C4-2B (cell line): ENCODE measurements around the gene TCERG1L.

Experiments used
- H3K27ac ChIP-seq: fragments of 450-650 bp; 2 replicates; pipeline ENCODE4 v1.5.1; 2017
- CTCF ChIP-seq: fragments of 450-650 bp; conservative IDR thresholded peaks from 2 replicates; pipeline ENCODE4 v1.5.1; 2017; ENCODE audit warnings: mild to moderate bottlenecking
- ZFX ChIP-seq: fragments of 450-650 bp; IDR thresholded peaks from 2 replicates; pipeline ENCODE4 v1.6.1; 2017

The TCERG1L gene

GRCh38 chr10:131114846-131115245 is 196.7 kb downstream of the TCERG1L start:
- TF ChIP-seq ZFX (no peak), CTCF (no peak)
- H3K27ac ChIP-seq = peak overlapping the region; percentile 45

- peak overlapping the region; percentile 61 for H3K27ac ChIP-seq
- TF ChIP-seq ZFX = no peak
These were observed 197.7 kb downstream of the TCERG1L start for GRCh38 chr10:131113709-131114291.

- TF ChIP-seq ZFX (no peak), CTCF (no peak)
These were observed 198.4 kb downstream of the TCERG1L start for GRCh38 chr10:131113165-131113564.

GRCh38 chr10:131112691-131113090 is 198.8 kb downstream of the TCERG1L start:
- TF ChIP-seq ZFX = no peak
- no peak overlapping the region; the same call in 1 of the 2 replicates for H3K27ac ChIP-seq

More at GRCh38 chr10:131113165-131113564, 198.4 kb downstream of the TCERG1L start:
- H3K27ac ChIP-seq = peak overlapping the region; percentile 61

GRCh38 chr10:131111471-131112080 is 199.9 kb downstream of the TCERG1L start:
- H3K27ac ChIP-seq = no peak overlapping the region; the same call in 1 of the 2 replicates
- no peak for TF ChIP-seq ZFX
- no peak for TF ChIP-seq CTCF

GRCh38 chr10:131111007-131111406 is 200.5 kb downstream of the TCERG1L start:
- TF ChIP-seq CTCF (no peak), ZFX (no peak)
- no peak overlapping the region for H3K27ac ChIP-seq

GRCh38 chr10:131110241-131110783 is 201.2 kb downstream of the TCERG1L start:
- TF ChIP-seq ZFX (no peak), CTCF (no peak)
- H3K27ac ChIP-seq = no peak overlapping the region

GRCh38 chr10:131109726-131110125 is 201.8 kb downstream of the TCERG1L start:
- TF ChIP-seq ZFX (no peak), CTCF (no peak)
- no peak overlapping the region for H3K27ac ChIP-seq
